ENCODE measurements around the gene VRK3. TPM values are rescaled to one million over a fixed set of nuclear protein-coding genes. Genes with fewer than 3 reads are reported as not detected.

Gene VRK3
- total and polyA plus RNA-seq, 4 donors = 16.2 to 23.6 (median 20.3) TPM

- peaks cover 0 to 20% (median 17%) of the 10 kb centered on the region in 4 donors for H3K4me1 ChIP-seq (ENCODE audit: control insufficient read depth in 4 of 4, insufficient read depth in 4 of 4, low read length in 3 of 4)
- no peak overlapping the region for H3K9ac ChIP-seq (ENCODE audit: low read depth in 1 of 2, low read length in 2 of 2)
- TF ChIP-seq TAF1 (conservative IDR thresholded peaks at IDR 0.05) (no peak), ATF3 (IDR thresholded peaks at IDR 0.05) (no peak), EGR1 (IDR thresholded peaks at IDR 0.05; ENCODE audit: low read depth in 2 of 2) (no peak), NR2F2 (IDR thresholded peaks at IDR 0.05) (no peak), HNF4G (IDR thresholded peaks at IDR 0.05) (no peak), HNF4A (conservative IDR thresholded peaks at IDR 0.05) (no peak), GABPA (IDR thresholded peaks at IDR 0.05 in 1 of 2, conservative IDR thresholded peaks at IDR 0.05 in 1 of 2) (no peak), RAD21 (IDR thresholded peaks at IDR 0.05) (no peak), YY1 (IDR thresholded peaks at IDR 0.05) (no peak), FOXA2 (IDR thresholded peaks at IDR 0.05) (no peak), FOXA1 (IDR thresholded peaks at IDR 0.05) (no peak)
- TF ChIP-seq, protein P1, sequence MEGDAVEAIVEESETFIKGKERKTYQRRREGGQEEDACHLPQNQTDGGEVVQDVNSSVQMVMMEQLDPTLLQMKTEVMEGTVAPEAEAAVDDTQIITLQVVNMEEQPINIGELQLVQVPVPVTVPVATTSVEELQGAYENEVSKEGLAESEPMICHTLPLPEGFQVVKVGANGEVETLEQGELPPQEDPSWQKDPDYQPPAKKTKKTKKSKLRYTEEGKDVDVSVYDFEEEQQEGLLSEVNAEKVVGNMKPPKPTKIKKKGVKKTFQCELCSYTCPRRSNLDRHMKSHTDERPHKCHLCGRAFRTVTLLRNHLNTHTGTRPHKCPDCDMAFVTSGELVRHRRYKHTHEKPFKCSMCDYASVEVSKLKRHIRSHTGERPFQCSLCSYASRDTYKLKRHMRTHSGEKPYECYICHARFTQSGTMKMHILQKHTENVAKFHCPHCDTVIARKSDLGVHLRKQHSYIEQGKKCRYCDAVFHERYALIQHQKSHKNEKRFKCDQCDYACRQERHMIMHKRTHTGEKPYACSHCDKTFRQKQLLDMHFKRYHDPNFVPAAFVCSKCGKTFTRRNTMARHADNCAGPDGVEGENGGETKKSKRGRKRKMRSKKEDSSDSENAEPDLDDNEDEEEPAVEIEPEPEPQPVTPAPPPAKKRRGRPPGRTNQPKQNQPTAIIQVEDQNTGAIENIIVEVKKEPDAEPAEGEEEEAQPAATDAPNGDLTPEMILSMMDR (IDR thresholded peaks at IDR 0.05; ENCODE audit: low read depth, low read length, missing input control) = no peak
- TF ChIP-seq, protein P2, sequence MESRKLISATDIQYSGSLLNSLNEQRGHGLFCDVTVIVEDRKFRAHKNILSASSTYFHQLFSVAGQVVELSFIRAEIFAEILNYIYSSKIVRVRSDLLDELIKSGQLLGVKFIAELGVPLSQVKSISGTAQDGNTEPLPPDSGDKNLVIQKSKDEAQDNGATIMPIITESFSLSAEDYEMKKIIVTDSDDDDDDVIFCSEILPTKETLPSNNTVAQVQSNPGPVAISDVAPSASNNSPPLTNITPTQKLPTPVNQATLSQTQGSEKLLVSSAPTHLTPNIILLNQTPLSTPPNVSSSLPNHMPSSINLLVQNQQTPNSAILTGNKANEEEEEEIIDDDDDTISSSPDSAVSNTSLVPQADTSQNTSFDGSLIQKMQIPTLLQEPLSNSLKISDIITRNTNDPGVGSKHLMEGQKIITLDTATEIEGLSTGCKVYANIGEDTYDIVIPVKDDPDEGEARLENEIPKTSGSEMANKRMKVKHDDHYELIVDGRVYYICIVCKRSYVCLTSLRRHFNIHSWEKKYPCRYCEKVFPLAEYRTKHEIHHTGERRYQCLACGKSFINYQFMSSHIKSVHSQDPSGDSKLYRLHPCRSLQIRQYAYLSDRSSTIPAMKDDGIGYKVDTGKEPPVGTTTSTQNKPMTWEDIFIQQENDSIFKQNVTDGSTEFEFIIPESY (IDR thresholded peaks at IDR 0.05) = no peak
- TF ChIP-seq, protein P3, sequence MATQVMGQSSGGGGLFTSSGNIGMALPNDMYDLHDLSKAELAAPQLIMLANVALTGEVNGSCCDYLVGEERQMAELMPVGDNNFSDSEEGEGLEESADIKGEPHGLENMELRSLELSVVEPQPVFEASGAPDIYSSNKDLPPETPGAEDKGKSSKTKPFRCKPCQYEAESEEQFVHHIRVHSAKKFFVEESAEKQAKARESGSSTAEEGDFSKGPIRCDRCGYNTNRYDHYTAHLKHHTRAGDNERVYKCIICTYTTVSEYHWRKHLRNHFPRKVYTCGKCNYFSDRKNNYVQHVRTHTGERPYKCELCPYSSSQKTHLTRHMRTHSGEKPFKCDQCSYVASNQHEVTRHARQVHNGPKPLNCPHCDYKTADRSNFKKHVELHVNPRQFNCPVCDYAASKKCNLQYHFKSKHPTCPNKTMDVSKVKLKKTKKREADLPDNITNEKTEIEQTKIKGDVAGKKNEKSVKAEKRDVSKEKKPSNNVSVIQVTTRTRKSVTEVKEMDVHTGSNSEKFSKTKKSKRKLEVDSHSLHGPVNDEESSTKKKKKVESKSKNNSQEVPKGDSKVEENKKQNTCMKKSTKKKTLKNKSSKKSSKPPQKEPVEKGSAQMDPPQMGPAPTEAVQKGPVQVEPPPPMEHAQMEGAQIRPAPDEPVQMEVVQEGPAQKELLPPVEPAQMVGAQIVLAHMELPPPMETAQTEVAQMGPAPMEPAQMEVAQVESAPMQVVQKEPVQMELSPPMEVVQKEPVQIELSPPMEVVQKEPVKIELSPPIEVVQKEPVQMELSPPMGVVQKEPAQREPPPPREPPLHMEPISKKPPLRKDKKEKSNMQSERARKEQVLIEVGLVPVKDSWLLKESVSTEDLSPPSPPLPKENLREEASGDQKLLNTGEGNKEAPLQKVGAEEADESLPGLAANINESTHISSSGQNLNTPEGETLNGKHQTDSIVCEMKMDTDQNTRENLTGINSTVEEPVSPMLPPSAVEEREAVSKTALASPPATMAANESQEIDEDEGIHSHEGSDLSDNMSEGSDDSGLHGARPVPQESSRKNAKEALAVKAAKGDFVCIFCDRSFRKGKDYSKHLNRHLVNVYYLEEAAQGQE (IDR thresholded peaks at IDR 0.05) = no peak
- 78% methylated on average over 11 of the region's 11 CpGs for WGBS
- no peaks in the 10 kb centered on the region for H3K9me3 ChIP-seq (ENCODE audit: control insufficient read depth in 4 of 4, low read length in 3 of 4)
- no peaks in the 10 kb centered on the region for H3K27me3 ChIP-seq (ENCODE audit: control insufficient read depth in 4 of 4, insufficient read depth in 4 of 4, low read length in 3 of 4)
- no peaks in the 10 kb centered on the region for H3K36me3 ChIP-seq (ENCODE audit: control insufficient read depth in 4 of 4, insufficient read depth in 3 of 4, low read depth in 1 of 4, low read length in 3 of 4)
- no peak overlapping the region for H3K27ac ChIP-seq (ENCODE audit: low read depth in 1 of 2, low read length in 2 of 2)
- DNase-seq (ENCODE audit: low spot score) = no peak
- no peak overlapping the region for H3K4me3 ChIP-seq (ENCODE audit: low read depth in 1 of 3, low read length in 3 of 3)
Observed at GRCh38 chr19:49949742-49950589, 75.2 kb downstream of the VRK3 start.

DNA sequence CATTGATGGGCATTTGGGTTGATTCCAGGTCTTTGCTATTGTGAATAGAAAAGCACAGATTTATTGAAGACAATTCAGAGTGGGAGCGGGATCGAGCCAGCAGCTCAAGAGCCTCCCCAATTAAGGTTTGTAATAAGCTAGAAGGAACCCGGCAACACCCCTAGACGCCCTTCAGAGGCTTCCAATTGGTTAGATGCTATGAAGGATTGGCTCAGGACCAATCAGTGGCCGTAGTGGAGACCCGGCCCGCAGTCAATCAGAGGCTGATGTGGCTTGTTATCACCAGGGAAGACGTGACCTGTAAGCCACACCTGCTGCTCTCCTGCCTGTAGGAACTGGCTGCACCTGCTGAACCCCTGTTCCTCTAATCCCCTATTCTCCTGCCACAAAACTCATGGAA lies 78.8 kb downstream of the VRK3 start:
- Histone ChIP-seq H3K9me3 (ENCODE audit: control insufficient read depth in 4 of 4, low read length in 3 of 4) (no peaks in the 10 kb centered on the region), H3K36me3 (ENCODE audit: control insufficient read depth in 4 of 4, insufficient read depth in 3 of 4, low read depth in 1 of 4, low read length in 3 of 4) (no peaks in the 10 kb centered on the region), H3K4me1 (ENCODE audit: control insufficient read depth in 4 of 4, insufficient read depth in 4 of 4, low read length in 3 of 4) (peaks cover 0 to 4% (median 0%) of the 10 kb centered on the region in 4 donors), H3K27ac (ENCODE audit: low read depth in 1 of 2, low read length in 2 of 2) (no peak overlapping the region), H3K27me3 (ENCODE audit: control insufficient read depth in 4 of 4, insufficient read depth in 4 of 4, low read length in 3 of 4) (no peaks in the 10 kb centered on the region), H3K4me3 (ENCODE audit: low read depth in 1 of 3, low read length in 3 of 3) (no peak overlapping the region), H3K9ac (ENCODE audit: low read depth in 1 of 2, low read length in 2 of 2) (no peak overlapping the region)
- 91% methylated on average over 8 of the region's 8 CpGs for WGBS
- TF ChIP-seq, protein P2 (IDR thresholded peaks at IDR 0.05) = no peak
- TF ChIP-seq HNF4G (IDR thresholded peaks at IDR 0.05) (no peak), YY1 (IDR thresholded peaks at IDR 0.05) (no peak), SP1 (IDR thresholded peaks at IDR 0.05) (no peak), NR2F2 (IDR thresholded peaks at IDR 0.05) (no peak), FOXA1 (IDR thresholded peaks at IDR 0.05) (no peak), TAF1 (conservative IDR thresholded peaks at IDR 0.05) (no peak), FOXA2 (IDR thresholded peaks at IDR 0.05) (no peak), RAD21 (IDR thresholded peaks at IDR 0.05) (no peak), GABPA (IDR thresholded peaks at IDR 0.05 in 1 of 2, conservative IDR thresholded peaks at IDR 0.05 in 1 of 2) (no peak), JUND (IDR thresholded peaks at IDR 0.05) (no peak)
- TF ChIP-seq, protein P4, sequence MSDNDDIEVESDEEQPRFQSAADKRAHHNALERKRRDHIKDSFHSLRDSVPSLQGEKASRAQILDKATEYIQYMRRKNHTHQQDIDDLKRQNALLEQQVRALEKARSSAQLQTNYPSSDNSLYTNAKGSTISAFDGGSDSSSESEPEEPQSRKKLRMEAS (IDR thresholded peaks at IDR 0.05) = no peak
- TF ChIP-seq, protein P1 (IDR thresholded peaks at IDR 0.05; ENCODE audit: low read depth, low read length, missing input control) = no peak
- no peak for DNase-seq (ENCODE audit: low spot score)

Data from liver (tissue), 9 donors.